HG02884 (cell line): ENCODE results near the gene RASSF3.
A peak's percentile ranks its signal among the peaks of the same experiment; 100 is the strongest.
"Not testable (repeated sequence)": the region's sequence is repeated elsewhere in the genome, so short reads cannot be mapped to it uniquely, and the experiment has no call there.

Experiments
- ATAC-seq: cut with Tn5 transposase; IDR thresholded peaks from one replicate; pipeline ENCODE4 v1.9.1; 2021; ENCODE audit warnings: mild to moderate bottlenecking, moderate library complexity; ENCODE audit not compliant: unreplicated experiment

RASSF3 gene

GRCh38 chr12:64631197-64631596, 20.9 kb downstream of the RASSF3 start:
- ATAC-seq = peak; percentile 74

- no peak for ATAC-seq
These were observed 23.0 kb downstream of the RASSF3 start for GRCh38 chr12:64633011-64633939.

GRCh38 chr12:64633940-64634337, 23.6 kb downstream of the RASSF3 start:
- ATAC-seq = no peak

- ATAC-seq = no peak
These were observed 24.3 kb downstream of the RASSF3 start for GRCh38 chr12:64634508-64635092.

GRCh38 chr12:64635356-64635998, 25.2 kb downstream of the RASSF3 start:
- no peak for ATAC-seq

- no peak for ATAC-seq
These were observed 26.6 kb downstream of the RASSF3 start for GRCh38 chr12:64636856-64637255.

GRCh38 chr12:64639466-64639865, 29.2 kb downstream of the RASSF3 start:
- no peak for ATAC-seq

GRCh38 chr12:64646318-64646717, 36.0 kb downstream of the RASSF3 start:
- ATAC-seq = no peak

GRCh38 chr12:64649487-64649886, 39.2 kb downstream of the RASSF3 start:
- ATAC-seq = no peak

- ATAC-seq = no peak
These were observed 40.5 kb downstream of the RASSF3 start for GRCh38 chr12:64650762-64651161.

DNA sequence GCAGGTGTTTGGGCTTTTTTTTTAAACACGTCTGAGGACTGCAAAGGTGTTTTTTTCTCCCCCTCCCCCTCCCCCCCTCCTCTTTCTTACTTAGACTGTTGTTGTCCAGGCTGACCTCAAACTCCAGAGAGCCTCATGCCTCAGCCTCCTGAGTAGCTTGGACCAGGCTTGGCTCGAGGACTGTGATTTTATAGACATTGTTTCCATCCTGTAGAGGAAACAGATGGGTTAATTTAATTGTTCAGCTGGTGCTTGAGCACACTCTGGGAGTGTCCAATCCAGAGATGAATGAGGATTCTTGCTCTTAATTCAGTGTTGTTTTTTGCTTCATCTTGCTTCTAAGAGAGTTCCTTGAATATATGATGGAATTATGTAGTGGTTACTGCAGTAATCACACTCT, 42.1 kb downstream of the RASSF3 start:
- ATAC-seq = no peak

- ATAC-seq = no peak
These were observed 42.8 kb downstream of the RASSF3 start for GRCh38 chr12:64653123-64653522.

DNA sequence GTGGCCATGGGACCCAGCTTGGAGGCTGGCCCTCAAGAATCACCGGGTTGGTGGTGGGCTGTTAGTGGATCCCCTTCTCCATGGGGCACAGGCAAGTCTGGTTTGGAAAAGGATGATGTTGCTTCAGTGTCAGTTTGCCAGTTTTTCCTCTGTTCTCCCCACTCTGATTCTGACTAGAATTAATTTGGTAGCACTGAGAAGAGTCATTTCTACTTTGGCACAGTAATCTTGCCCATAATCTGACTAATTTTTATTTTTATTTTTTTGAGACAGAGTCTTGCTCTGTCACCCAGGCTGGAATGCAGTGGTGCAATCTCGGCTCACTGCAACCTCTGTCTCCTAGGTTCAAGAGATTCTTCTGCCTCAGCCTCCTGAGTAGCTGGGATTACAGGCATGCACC, 43.6 kb downstream of the RASSF3 start:
- not testable (repeated sequence) for ATAC-seq

- ATAC-seq = no peak
These were observed 44.8 kb downstream of the RASSF3 start for GRCh38 chr12:64655141-64655540.

GRCh38 chr12:64656429-64656828, 46.1 kb downstream of the RASSF3 start:
- ATAC-seq = no peak

DNA sequence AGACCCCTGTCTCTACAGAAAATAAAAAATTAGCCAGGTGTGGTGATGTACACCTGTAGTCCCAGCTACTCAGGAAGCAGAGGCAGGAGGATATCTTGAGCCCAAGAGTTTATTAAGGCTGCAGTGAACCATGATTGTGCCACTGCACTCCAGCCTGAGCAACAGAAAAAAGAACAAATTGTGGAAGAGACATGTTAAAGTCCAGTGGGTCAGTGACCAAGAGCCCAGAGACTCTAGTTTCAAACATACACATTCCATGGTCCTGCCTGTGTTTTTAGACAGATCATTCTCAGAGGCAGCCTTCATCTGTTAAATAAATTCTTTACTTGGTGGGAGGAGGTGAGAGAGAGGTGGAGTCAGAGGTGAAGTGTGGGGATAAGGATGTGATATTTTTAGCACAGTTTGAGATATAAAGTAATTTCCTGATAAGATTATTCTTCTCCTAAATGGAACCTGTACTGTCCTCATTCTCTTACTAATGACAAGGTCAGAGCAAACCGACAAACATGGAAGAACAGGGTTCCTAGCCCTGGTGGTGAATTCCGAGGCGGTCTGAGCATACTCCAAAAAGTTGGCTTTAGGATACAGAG, 48.7 kb downstream of the RASSF3 start:
- ATAC-seq = no peak

DNA sequence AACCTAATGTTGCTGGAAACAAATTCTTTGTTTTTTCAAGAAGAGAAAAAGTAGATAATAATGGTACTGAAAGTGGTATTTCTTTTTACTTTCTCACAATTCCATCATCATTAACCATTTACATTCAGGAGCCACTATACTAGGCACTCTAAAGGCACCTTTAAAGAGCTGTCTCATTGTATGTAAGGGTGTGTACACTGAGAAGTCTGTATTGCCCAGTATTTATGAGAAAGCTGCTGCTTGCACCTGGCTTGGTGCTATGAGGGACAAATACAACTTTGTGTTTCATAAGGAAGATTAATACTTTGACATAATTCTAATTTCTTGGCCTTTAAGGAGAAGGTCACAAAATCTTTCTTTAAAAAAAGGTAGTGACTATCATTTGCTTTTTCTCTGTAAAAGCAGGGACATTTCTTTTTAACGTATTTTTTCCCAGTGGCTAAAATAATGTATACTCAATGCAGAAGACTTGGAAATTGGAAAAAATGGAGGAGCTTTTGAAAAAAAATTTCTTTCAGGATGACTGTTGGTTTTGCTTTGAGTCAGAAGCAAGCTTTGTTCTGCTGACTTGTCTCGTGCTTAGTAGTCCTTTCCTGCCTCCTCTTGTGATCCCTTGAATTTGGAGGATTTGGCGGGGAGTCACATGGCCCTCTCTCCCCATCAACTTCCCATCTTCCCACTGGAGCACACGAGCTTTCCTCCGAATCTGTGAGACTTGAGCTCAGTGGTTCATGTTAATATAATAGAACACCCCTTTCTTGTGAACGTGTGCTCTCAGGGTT, 50.1 kb downstream of the RASSF3 start:
- peak; percentile 54 for ATAC-seq

- ATAC-seq = no peak
These were observed 52.7 kb downstream of the RASSF3 start for GRCh38 chr12:64663015-64663414.

DNA sequence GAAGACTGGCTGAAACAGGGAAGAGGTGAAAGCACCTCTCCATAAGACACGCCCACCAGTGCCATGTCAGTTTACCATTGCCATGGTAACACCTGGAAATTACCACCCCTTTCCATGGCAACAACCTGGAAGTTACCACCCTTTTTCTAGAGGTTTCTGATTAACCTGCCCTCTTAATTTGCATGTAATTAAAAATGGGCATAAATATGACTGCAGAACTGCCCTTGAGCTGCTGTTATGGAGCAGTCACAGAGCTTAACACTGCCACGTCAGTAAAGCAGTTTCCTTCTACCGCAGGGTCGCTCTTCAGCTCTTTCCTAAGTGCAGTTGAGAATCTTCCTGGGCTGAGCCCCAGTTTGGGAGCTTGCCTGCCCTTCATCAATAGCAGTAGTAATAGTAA, 55.2 kb downstream of the RASSF3 start:
- peak; percentile 25 for ATAC-seq

- ATAC-seq = peak; percentile 43
These were observed 56.0 kb downstream of the RASSF3 start for GRCh38 chr12:64666054-64666914.
